Endometrial microvascular endothelial cells (primary cell): ENCODE data around the gene KIR3DL3. TPM values are rescaled to one million over a fixed set of nuclear protein-coding genes. Genes with fewer than 3 reads are reported as not detected.
"Not testable (repeated sequence)": the region's sequence is repeated elsewhere in the genome, so short reads cannot be mapped to it uniquely, and the experiment has no call there.

Experiments
- in situ Hi-C: cut with HindIII; loops from 2 replicates; pipeline ENCODE4 v1.10.0; 2017; ENCODE audit warnings: low sequenced_read_pairs, low pct_unique_long_range_greater_than_20kb; ENCODE audit errors: inconsistent ontology term
- total RNA-seq: library from RNA; depleted of rRNA; stranded (reverse); fragments of >200 nt; gene quantifications from one replicate; pipeline ENCODE4 v1.2.3, GENCODE V29; 2015; ENCODE audit errors: inconsistent ontology term

KIR3DL3 gene
- total RNA-seq: not detected

GRCh38 chr19:54724142-54724541 is at the start of gene KIR3DL3:
Gene KIR3DL3, plus strand, starts transcription at chr19:54724442. Its CDS starts 55 bp downstream, at chr19:54724497.
- in situ Hi-C loops: no loop called here

GRCh38 chr19:54676210-54676834 is 47.9 kb upstream of the KIR3DL3 start:
- in situ Hi-C loops: not testable (repeated sequence)

GRCh38 chr19:54677217-54677616 is 47.0 kb upstream of the KIR3DL3 start:
- in situ Hi-C loops: no loop called here

- in situ Hi-C loops: not testable (repeated sequence)
These were observed 42.6 kb upstream of the KIR3DL3 start for GRCh38 chr19:54681596-54681995.

GRCh38 chr19:54682306-54682856 is 41.9 kb upstream of the KIR3DL3 start:
- in situ Hi-C loops: no loop called here

- in situ Hi-C loops: no loop called here
These were observed 39.7 kb upstream of the KIR3DL3 start for GRCh38 chr19:54684527-54684926.

GRCh38 chr19:54691582-54692297 is 32.5 kb upstream of the KIR3DL3 start:
- in situ Hi-C loops: no loop called here

GRCh38 chr19:54692298-54692615 is 32.0 kb upstream of the KIR3DL3 start:
- in situ Hi-C loops: no loop called here

- in situ Hi-C loops: no loop called here
These were observed 29.6 kb upstream of the KIR3DL3 start for GRCh38 chr19:54694648-54695047.

GRCh38 chr19:54696117-54696548 is 28.1 kb upstream of the KIR3DL3 start:
- in situ Hi-C loops: no loop called here

GRCh38 chr19:54696766-54697165 is 27.5 kb upstream of the KIR3DL3 start:
- in situ Hi-C loops: no loop called here

GRCh38 chr19:54697716-54698115 is 26.5 kb upstream of the KIR3DL3 start:
- in situ Hi-C loops: not testable (repeated sequence)

GRCh38 chr19:54704928-54705327 is 19.3 kb upstream of the KIR3DL3 start:
- in situ Hi-C loops: no loop called here

GRCh38 chr19:54707962-54708361 is 16.3 kb upstream of the KIR3DL3 start:
- in situ Hi-C loops: no loop called here

- in situ Hi-C loops: no loop called here
These were observed 15.5 kb upstream of the KIR3DL3 start for GRCh38 chr19:54708781-54709180.

- in situ Hi-C loops: no loop called here
These were observed 14.9 kb upstream of the KIR3DL3 start for GRCh38 chr19:54709212-54709948.

- in situ Hi-C loops: not testable (repeated sequence)
These were observed 14.3 kb upstream of the KIR3DL3 start for GRCh38 chr19:54709956-54710355.

- in situ Hi-C loops: no loop called here
These were observed 402 bp downstream of the KIR3DL3 start for GRCh38 chr19:54724644-54725043.

GRCh38 chr19:54725321-54725720 is 1.1 kb downstream of the KIR3DL3 start:
- in situ Hi-C loops: no loop called here

- in situ Hi-C loops: no loop called here
These were observed 3.3 kb downstream of the KIR3DL3 start for GRCh38 chr19:54727562-54727961.
